Stomach (tissue), 4 donors: ENCODE measurements around the gene ATXN7L1.

Experiments
- EP300 ChIP-seq: sonication (generic); formaldehyde crosslinking; IDR thresholded peaks from one replicate; pipeline ENCODE4 v1.6.1; 2017; ENCODE audit warnings: antibody characterized with exemption
- POLR2A ChIP-seq, 4 donors: fragments of 450-650 bp; IDR thresholded peaks; one replicate each; pipeline ENCODE4 v1.6.1; 2016; ENCODE audit warnings: antibody characterized with exemption in 4 of 4, control low read depth in 2 of 4, mild to moderate bottlenecking in 1 of 4, moderate library complexity in 1 of 4
- POLR2AphosphoS5 ChIP-seq, 3 donors: sonication (generic); formaldehyde crosslinking; IDR thresholded peaks; one replicate each; pipeline ENCODE4 v1.6.1; 2016; ENCODE audit warnings: antibody characterized with exemption in 3 of 3
- TF ChIP-seq, protein P1 (sequence below), 7 experiments: fragments of 450-650 bp in 4 of 7; fragments of 200-600 bp in 3 of 7; sonication (generic) in 3 of 7; IDR thresholded peaks; one replicate each; pipeline ENCODE4 v1.5.1; 2016 to 2019; ENCODE audit warnings: antibody characterized with exemption in 7 of 7, control low read depth in 2 of 7, mild to moderate bottlenecking in 1 of 7

DNA sequence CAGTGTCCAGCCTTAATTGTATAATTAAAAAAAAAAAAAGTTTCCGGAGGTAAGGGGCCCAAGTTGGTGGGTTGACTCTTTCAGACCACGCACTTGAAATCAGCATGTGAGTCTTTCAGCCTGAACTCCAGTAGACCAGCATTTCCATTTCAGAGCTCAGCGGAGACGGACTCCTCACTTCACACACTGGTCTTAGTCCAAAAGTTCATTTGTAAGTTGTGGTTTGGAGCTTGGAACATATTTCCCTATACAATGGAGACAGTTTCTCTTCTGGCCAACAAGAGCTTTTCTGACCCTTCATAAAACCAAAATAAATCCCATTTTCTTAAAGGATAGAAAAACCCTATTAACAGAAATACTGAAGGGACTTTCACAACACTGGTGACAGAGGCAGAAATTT, 41.0 kb downstream of the ATXN7L1 start:
- TF ChIP-seq, protein P1, sequence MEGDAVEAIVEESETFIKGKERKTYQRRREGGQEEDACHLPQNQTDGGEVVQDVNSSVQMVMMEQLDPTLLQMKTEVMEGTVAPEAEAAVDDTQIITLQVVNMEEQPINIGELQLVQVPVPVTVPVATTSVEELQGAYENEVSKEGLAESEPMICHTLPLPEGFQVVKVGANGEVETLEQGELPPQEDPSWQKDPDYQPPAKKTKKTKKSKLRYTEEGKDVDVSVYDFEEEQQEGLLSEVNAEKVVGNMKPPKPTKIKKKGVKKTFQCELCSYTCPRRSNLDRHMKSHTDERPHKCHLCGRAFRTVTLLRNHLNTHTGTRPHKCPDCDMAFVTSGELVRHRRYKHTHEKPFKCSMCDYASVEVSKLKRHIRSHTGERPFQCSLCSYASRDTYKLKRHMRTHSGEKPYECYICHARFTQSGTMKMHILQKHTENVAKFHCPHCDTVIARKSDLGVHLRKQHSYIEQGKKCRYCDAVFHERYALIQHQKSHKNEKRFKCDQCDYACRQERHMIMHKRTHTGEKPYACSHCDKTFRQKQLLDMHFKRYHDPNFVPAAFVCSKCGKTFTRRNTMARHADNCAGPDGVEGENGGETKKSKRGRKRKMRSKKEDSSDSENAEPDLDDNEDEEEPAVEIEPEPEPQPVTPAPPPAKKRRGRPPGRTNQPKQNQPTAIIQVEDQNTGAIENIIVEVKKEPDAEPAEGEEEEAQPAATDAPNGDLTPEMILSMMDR (IDR thresholded peaks at IDR 0.05), result no peak
- no peak for TF ChIP-seq POLR2A (IDR thresholded peaks at IDR 0.05)
- TF ChIP-seq POLR2AphosphoS5 (IDR thresholded peaks at IDR 0.05), result no peak
- no peak for TF ChIP-seq EP300
